Erythroblast (primary cell): ENCODE data around the gene ECI1.

Experiments used
- GATA1 ChIP-seq: IDR thresholded peaks from 2 replicates; pipeline ENCODE4 v1.6.1; 2011; ENCODE audit warnings: low read depth, mild to moderate bottlenecking, control low read depth, low read length, moderate library complexity
- POLR2A ChIP-seq: IDR thresholded peaks from 2 replicates; pipeline ENCODE4 v1.6.1; 2011; ENCODE audit warnings: mild to moderate bottlenecking, low read length

DNA sequence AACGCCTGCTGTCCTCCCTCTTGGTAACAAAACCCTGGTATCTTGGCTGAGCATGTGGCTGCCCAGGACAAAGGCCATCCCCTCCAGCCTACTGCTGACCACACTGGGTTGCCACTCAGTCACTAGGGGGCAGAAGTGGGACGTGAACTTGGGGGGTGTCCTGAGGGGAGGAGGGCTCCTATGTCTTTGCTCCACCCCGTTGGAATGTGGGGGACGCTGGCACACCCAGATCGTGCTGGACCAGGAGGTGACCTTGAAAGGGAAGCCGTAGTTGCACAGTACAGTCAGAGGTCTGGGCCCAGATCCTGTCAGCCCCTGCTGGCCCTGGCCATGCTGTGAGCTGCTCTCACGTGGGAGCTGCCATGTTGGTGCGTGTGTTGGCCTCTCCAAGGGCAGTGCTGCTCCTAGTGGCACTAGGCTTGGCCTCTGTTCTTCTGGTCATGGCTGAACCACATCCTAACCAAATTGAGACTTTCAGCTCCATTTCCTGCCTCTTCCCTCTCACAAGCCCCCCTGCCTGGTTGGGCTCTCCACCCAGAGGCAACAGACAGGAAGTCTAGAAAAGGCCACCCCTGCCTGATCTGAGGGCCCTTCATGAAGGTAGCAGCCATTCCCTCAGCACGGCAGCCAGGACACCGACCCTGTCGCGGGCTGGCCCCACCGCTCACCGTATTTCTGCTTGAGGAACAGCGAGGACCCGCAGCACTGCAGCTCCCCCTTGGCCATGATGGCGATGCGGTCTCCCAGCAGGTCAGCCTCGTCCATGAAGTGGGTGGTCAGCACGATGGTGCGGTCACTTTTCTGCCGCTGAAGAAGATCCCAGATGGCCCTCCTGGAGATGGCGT, 45.5 kb upstream of the ECI1 start:
- TF ChIP-seq POLR2A = no peak
- TF ChIP-seq GATA1 = no peak
